Lower leg skin (tissue), 3 donors: ENCODE measurements around the gene PKD1.

ENCODE experiments used
- POLR2A ChIP-seq, 2 donors: fragments of 450-650 bp; IDR thresholded peaks; one replicate each; pipeline ENCODE4 v1.6.1; 2016 to 2017; ENCODE audit warnings: antibody characterized with exemption in 2 of 2, mild to moderate bottlenecking in 1 of 2, moderate library complexity in 1 of 2
- TF ChIP-seq, protein P1 (sequence below), 3 donors: fragments of 450-650 bp; IDR thresholded peaks; one replicate each; pipeline ENCODE4 v1.5.1; 2016; ENCODE audit warnings: antibody characterized with exemption in 3 of 3, mild to moderate bottlenecking in 3 of 3, moderate library complexity in 2 of 3

DNA sequence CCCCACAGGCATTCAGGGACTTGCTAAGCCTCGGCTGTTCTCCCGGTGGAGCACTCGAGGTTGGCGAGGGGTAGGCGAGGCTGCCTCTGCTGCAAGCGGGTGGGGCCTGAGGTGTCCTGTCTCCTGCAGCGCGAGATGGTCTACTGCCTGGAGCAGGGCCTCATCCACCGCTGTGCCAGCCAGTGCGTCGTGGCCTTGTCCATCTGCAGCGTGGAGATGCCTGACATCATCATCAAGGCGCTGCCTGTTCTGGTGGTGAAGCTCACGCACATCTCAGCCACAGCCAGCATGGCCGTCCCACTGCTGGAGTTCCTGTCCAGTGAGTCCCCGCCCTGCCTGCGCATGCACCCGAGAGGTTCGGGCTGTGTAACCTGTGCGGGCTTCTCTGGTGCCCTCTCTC lies 61.6 kb downstream of the PKD1 start:
- TF ChIP-seq, protein P1, sequence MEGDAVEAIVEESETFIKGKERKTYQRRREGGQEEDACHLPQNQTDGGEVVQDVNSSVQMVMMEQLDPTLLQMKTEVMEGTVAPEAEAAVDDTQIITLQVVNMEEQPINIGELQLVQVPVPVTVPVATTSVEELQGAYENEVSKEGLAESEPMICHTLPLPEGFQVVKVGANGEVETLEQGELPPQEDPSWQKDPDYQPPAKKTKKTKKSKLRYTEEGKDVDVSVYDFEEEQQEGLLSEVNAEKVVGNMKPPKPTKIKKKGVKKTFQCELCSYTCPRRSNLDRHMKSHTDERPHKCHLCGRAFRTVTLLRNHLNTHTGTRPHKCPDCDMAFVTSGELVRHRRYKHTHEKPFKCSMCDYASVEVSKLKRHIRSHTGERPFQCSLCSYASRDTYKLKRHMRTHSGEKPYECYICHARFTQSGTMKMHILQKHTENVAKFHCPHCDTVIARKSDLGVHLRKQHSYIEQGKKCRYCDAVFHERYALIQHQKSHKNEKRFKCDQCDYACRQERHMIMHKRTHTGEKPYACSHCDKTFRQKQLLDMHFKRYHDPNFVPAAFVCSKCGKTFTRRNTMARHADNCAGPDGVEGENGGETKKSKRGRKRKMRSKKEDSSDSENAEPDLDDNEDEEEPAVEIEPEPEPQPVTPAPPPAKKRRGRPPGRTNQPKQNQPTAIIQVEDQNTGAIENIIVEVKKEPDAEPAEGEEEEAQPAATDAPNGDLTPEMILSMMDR (IDR thresholded peaks at IDR 0.05) = no peak
- no peak for TF ChIP-seq POLR2A (IDR thresholded peaks at IDR 0.05)
